Caco-2 (cell line): Measurements from ENCODE around the gene ICA1. TPM values are rescaled to one million over a fixed set of nuclear protein-coding genes. Genes with fewer than 3 reads are reported as not detected.
"Not testable (repeated sequence)": the region's sequence is repeated elsewhere in the genome, so short reads cannot be mapped to it uniquely, and the experiment has no call there.

Experiments
- BruUV-seq: library from RNA; stranded (reverse); fragments of 400-500 nt; replicated peaks from 2 replicates; lab custom pipeline; 2021; lab: Mats Ljungman, UMichigan
- CTCF ChIA-PET: fragments of 300-600 bp; sonication (Branson Sonifier 250); formaldehyde crosslinking; loops from one replicate; lab custom pipeline; 2022; ENCODE audit warnings: antibody characterized with exemption; lab: Charles Lee
- POLR2A ChIA-PET: fragments of 300-600 bp; sonication (Branson Sonifier 250); formaldehyde crosslinking; loops from one replicate; lab custom pipeline; 2022; ENCODE audit warnings: antibody characterized with exemption; lab: Charles Lee
- DNase-seq, 2 experiments: peaks; one replicate each; pipeline versions ENCODE4 v3.0.0 to v3.0.0-alpha.2; 2020 to 2022
- H3K27me3 ChIP-seq: replicated peaks from 2 replicates; pipeline ENCODE4 v1.6.0; 2011; ENCODE audit warnings: low read length; ENCODE audit not compliant: control insufficient read depth, insufficient read depth
- H3K36me3 ChIP-seq: 2 replicates; pipeline ENCODE4 v1.5.1; 2011; ENCODE audit warnings: low read length; ENCODE audit not compliant: control insufficient read depth, insufficient read depth
- H3K4me1 ChIP-seq: fragments of 250-450 bp; sonication (Bioruptor Pico); 2 replicates; pipeline ENCODE4 v1.5.1; 2020; ENCODE audit warnings: mild to moderate bottlenecking
- H3K4me3 ChIP-seq: 2 replicates; pipeline ENCODE4 v1.5.1; 2011; ENCODE audit warnings: low read depth, mild to moderate bottlenecking, control low read depth, low read length
- H3K9me3 ChIP-seq: fragments of 250-450 bp; sonication (Bioruptor Pico); 2 replicates; pipeline ENCODE4 v1.5.1; 2020; ENCODE audit warnings: mild to moderate bottlenecking, moderate library complexity
- H3K27ac Mint-ChIP-seq: one replicate; pipeline ENCODE4 v1.8.0; 2022; ENCODE audit warnings: mixed read lengths; ENCODE audit not compliant: unreplicated experiment
- H3K27me3 Mint-ChIP-seq: one replicate; pipeline ENCODE4 v1.8.0; 2022; ENCODE audit warnings: mixed read lengths; ENCODE audit not compliant: insufficient read depth, unreplicated experiment
- H3K36me3 Mint-ChIP-seq: one replicate; pipeline ENCODE4 v1.8.0; 2022; ENCODE audit warnings: mild to moderate bottlenecking, mixed read lengths; ENCODE audit not compliant: insufficient read depth, unreplicated experiment
- H3K4me1 Mint-ChIP-seq: one replicate; pipeline ENCODE4 v1.8.0; 2022; ENCODE audit warnings: low read depth, mixed read lengths; ENCODE audit not compliant: unreplicated experiment
- H3K4me3 Mint-ChIP-seq: one replicate; pipeline ENCODE4 v1.8.0; 2022; ENCODE audit warnings: mild to moderate bottlenecking, moderate library complexity, mixed read lengths; ENCODE audit not compliant: unreplicated experiment
- H3K9me3 Mint-ChIP-seq: one replicate; pipeline ENCODE4 v1.8.0; 2022; ENCODE audit warnings: mixed read lengths; ENCODE audit not compliant: unreplicated experiment
- CTCF ChIP-seq, 2 experiments: fragments of 200-600 bp in 1 of 2; IDR thresholded peaks; 1 replicate in 1 of 2; 2 replicates in 1 of 2; pipeline versions ENCODE4 v1.5.1 to v1.8.0; 2011 to 2022; ENCODE audit warnings: antibody characterized with exemption in 1 of 2, control low read depth in 1 of 2, inconsistent platforms in 1 of 2, low read depth in 1 of 2, low read length in 1 of 2, mild to moderate bottlenecking in 1 of 2, moderate library complexity in 1 of 2; ENCODE audit not compliant: insufficient read depth in 1 of 2, severe bottlenecking in 1 of 2, unreplicated experiment in 1 of 2
- intact Hi-C: fragments of 100-400 bp; cut with micrococcal nuclease; formaldehyde crosslinking; loops from one replicate; pipeline ENCODE4 v1.10.0; 2022; ENCODE audit not compliant: unreplicated experiment
- total RNA-seq: library from RNA; stranded (reverse); gene quantifications from 2 replicates; pipeline ENCODE4 v1.2.3, GENCODE V29; 2022

The ICA1 gene
- total RNA-seq, 1 experiment from 2014 or later, result 34.2 TPM

GRCh38 chr7:8305625-8306388 lies 43.8 kb upstream of the ICA1 start:
- H3K9me3 Mint-ChIP-seq, result peaks cover 28% of the 10 kb centered on the region
- no peak for DNase-seq
- H3K4me3 ChIP-seq, result no peak overlapping the region
- no peaks in the 10 kb centered on the region for H3K9me3 ChIP-seq
- intact Hi-C loops, result loop anchor here (2.0 kb wide), 1 partner anchor 13 kb away; no protein-coding TSS in a partner anchor
- H3K36me3 Mint-ChIP-seq, result peaks cover 5% of the 10 kb centered on the region
- ChIA-PET POLR2A (no interaction called here), CTCF (interaction anchor here (0.7 kb wide), 1 partner anchor 104 kb away, joined by 8 read pairs; no protein-coding TSS in a partner anchor)
- BruUV-seq, result no TSS peak
- peaks cover 19% of the 10 kb centered on the region for H3K4me1 Mint-ChIP-seq
- peaks cover 14% of the 10 kb centered on the region for H3K4me1 ChIP-seq
- H3K4me3 Mint-ChIP-seq, result peak overlapping the region; percentile 32
- no peak for TF ChIP-seq CTCF (IDR thresholded peaks at IDR 0.05; ENCODE audit: insufficient read depth in 1 of 2, low read depth in 1 of 2, low read length in 1 of 2, severe bottlenecking in 1 of 2, unreplicated experiment in 1 of 2)
- peak overlapping the region; percentile 25 for H3K27ac Mint-ChIP-seq
- no peaks in the 10 kb centered on the region for H3K27me3 Mint-ChIP-seq
- no peaks in the 10 kb centered on the region for H3K36me3 ChIP-seq
- H3K27me3 ChIP-seq, result no peaks in the 10 kb centered on the region

- H3K4me3 Mint-ChIP-seq, result peak overlapping the region; percentile 90
- no peaks in the 10 kb centered on the region for H3K36me3 ChIP-seq
- H3K4me3 ChIP-seq, result peak overlapping the region; percentile 45
- H3K27me3 Mint-ChIP-seq, result no peaks in the 10 kb centered on the region
- no peaks in the 10 kb centered on the region for H3K27me3 ChIP-seq
- no peak for DNase-seq
- intact Hi-C loops, result loop anchor here (2.0 kb wide), 1 partner anchor 14 kb away; no protein-coding TSS in a partner anchor
- no TSS peak for BruUV-seq
- CTCF ChIA-PET, result no interaction called here
- H3K27ac Mint-ChIP-seq, result peak overlapping the region; percentile 25
- peaks cover 5% of the 10 kb centered on the region for H3K36me3 Mint-ChIP-seq
- H3K9me3 Mint-ChIP-seq, result peaks cover 28% of the 10 kb centered on the region
- TF ChIP-seq CTCF (IDR thresholded peaks at IDR 0.05; ENCODE audit: insufficient read depth in 1 of 2, low read depth in 1 of 2, low read length in 1 of 2, severe bottlenecking in 1 of 2, unreplicated experiment in 1 of 2), result no peak
- H3K9me3 ChIP-seq, result no peaks in the 10 kb centered on the region
- H3K4me1 ChIP-seq, result peaks cover 14% of the 10 kb centered on the region
- POLR2A ChIA-PET, result no interaction called here
- H3K4me1 Mint-ChIP-seq, result peaks cover 19% of the 10 kb centered on the region
These were observed 43.1 kb upstream of the ICA1 start for GRCh38 chr7:8305104-8305503.

GRCh38 chr7:8303904-8304528 lies 42.0 kb upstream of the ICA1 start:
- Histone ChIP-seq H3K4me1 (peaks cover 14% of the 10 kb centered on the region), H3K36me3 (no peaks in the 10 kb centered on the region), H3K27me3 (no peaks in the 10 kb centered on the region), H3K9me3 (no peaks in the 10 kb centered on the region), H3K4me3 (peak overlapping the region; percentile 45)
- Mint-ChIP-seq H3K27ac (peak overlapping the region; percentile 88), H3K9me3 (peaks cover 28% of the 10 kb centered on the region), H3K36me3 (peaks cover 5% of the 10 kb centered on the region), H3K4me1 (peaks cover 19% of the 10 kb centered on the region), H3K4me3 (peak overlapping the region; percentile 90), H3K27me3 (no peaks in the 10 kb centered on the region)
- POLR2A ChIA-PET, result no interaction called here
- DNase-seq, result peak; percentile 77 to 80
- intact Hi-C loops, result loop anchor here (2.0 kb wide), 1 partner anchor 15 kb away; no protein-coding TSS in a partner anchor
- CTCF ChIA-PET, result interaction anchor here (1.1 kb wide), 1 partner anchor 27 kb away, joined by 3 read pairs; no protein-coding TSS in a partner anchor
- TF ChIP-seq CTCF (IDR thresholded peaks at IDR 0.05; ENCODE audit: insufficient read depth in 1 of 2, low read depth in 1 of 2, low read length in 1 of 2, severe bottlenecking in 1 of 2, unreplicated experiment in 1 of 2), result peak in 1 of 2 experiments; percentile 16
- BruUV-seq, result TSS peak; percentile 58

- DNase-seq, H3K4me1 ChIP-seq, POLR2A ChIA-PET, H3K27me3 ChIP-seq, H3K36me3 ChIP-seq, H3K27ac Mint-ChIP-seq, H3K27me3 Mint-ChIP-seq, H3K4me3 ChIP-seq, H3K4me3 Mint-ChIP-seq, H3K9me3 Mint-ChIP-seq, BruUV-seq, H3K9me3 ChIP-seq, H3K36me3 Mint-ChIP-seq: not testable (repeated sequence)
- CTCF ChIA-PET, result interaction anchor here (1.2 to 2.2 kb wide), 3 partner anchors 20 to 211 kb away, joined by 3 to 36 read pairs (median 5); no protein-coding TSS in a partner anchor
- peaks cover 14% of the 10 kb centered on the region for H3K4me1 Mint-ChIP-seq
- intact Hi-C loops, result loop anchor here (2.0 to 10.0 kb wide), 8 partner anchors 60 to 872 kb away; partner anchors contain the start of genes MIOS and UMAD1
These were observed 35.1 kb upstream of the ICA1 start for GRCh38 chr7:8297023-8297422.
